Measurements from ENCODE around the gene GADD45B.

GRCh38 chr19:2455851-2456570 is 19.9 kb upstream of the GADD45B start:
- TF ChIP-seq CTCF (IDR thresholded peaks at IDR 0.05; ENCODE audit: low read depth, low read length) (no peak), EZH2phosphoT487 (IDR thresholded peaks at IDR 0.05; ENCODE audit: low read depth) (no peak)
